ENCODE measurements around the gene HHIP. TPM values are rescaled to one million over a fixed set of nuclear protein-coding genes. Genes with fewer than 3 reads are reported as not detected.

HHIP gene
- total and polyA plus RNA-seq, 8 donors = 0.12 to 25.3 (median 0.65) TPM

GRCh38 chr4:144647590-144647989 lies 1.6 kb downstream of the HHIP start:
- no peak overlapping the region for H3K27ac ChIP-seq
- TF ChIP-seq, protein P1, sequence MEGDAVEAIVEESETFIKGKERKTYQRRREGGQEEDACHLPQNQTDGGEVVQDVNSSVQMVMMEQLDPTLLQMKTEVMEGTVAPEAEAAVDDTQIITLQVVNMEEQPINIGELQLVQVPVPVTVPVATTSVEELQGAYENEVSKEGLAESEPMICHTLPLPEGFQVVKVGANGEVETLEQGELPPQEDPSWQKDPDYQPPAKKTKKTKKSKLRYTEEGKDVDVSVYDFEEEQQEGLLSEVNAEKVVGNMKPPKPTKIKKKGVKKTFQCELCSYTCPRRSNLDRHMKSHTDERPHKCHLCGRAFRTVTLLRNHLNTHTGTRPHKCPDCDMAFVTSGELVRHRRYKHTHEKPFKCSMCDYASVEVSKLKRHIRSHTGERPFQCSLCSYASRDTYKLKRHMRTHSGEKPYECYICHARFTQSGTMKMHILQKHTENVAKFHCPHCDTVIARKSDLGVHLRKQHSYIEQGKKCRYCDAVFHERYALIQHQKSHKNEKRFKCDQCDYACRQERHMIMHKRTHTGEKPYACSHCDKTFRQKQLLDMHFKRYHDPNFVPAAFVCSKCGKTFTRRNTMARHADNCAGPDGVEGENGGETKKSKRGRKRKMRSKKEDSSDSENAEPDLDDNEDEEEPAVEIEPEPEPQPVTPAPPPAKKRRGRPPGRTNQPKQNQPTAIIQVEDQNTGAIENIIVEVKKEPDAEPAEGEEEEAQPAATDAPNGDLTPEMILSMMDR (IDR thresholded peaks at IDR 0.05) = no peak
- no peaks in the 10 kb centered on the region for H3K9me3 ChIP-seq
- intact Hi-C loops (cut with DNase I) = no loop called here
- H3K4me1 ChIP-seq = peaks cover 0 to 3% (median 0%) of the 10 kb centered on the region in 3 donors
- H3K36me3 ChIP-seq = no peaks in the 10 kb centered on the region
- no peak for FAIRE-seq
- peak overlapping the region in 2 of 4 donors; percentile 10 to 51 for H3K4me3 ChIP-seq
- no peaks in the 10 kb centered on the region for H3K27me3 ChIP-seq
- ATAC-seq = no peak
- WGBS, 2 donors = 25 to 32% methylated on average over 4 of the region's 4 CpGs
- no peak for DNase-seq

DNA sequence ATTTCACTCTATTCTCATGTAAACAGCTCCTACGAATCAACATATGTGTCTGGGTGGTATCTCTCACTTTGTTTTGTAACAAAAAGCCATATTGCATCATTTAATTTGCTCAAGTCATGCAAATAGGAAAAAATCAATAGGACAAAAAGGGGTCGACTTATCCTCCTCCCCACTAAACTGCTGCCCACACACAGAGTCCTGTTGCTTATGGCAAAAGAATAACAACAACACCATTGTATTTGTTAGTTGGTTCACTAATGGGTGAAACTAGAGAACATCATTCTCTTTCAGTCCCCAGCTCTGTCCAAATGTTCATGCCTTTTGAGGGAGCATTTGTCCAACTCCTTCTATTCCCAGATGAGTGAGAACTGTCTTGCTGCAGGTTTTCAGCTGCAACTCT lies 2.1 kb downstream of the HHIP start:
- no peak for DNase-seq
- H3K27me3 ChIP-seq = no peaks in the 10 kb centered on the region
- no peaks in the 10 kb centered on the region for H3K9me3 ChIP-seq
- H3K36me3 ChIP-seq = no peaks in the 10 kb centered on the region
- peaks cover 0 to 3% (median 0%) of the 10 kb centered on the region in 3 donors for H3K4me1 ChIP-seq
- 25 to 30% methylated on average over 2 of the region's 2 CpGs for WGBS, 2 donors
- no peak for FAIRE-seq
- ATAC-seq = no peak
- intact Hi-C loops (cut with DNase I) = no loop called here
- TF ChIP-seq, protein P1 (IDR thresholded peaks at IDR 0.05) = no peak
- no peak overlapping the region for H3K27ac ChIP-seq
- no peak overlapping the region for H3K4me3 ChIP-seq

- H3K27me3 ChIP-seq = no peaks in the 10 kb centered on the region
- no peak for DNase-seq
- H3K9me3 ChIP-seq = no peaks in the 10 kb centered on the region
- H3K4me3 ChIP-seq = no peak overlapping the region
- intact Hi-C loops (cut with DNase I) = no loop called here
- no peak overlapping the region for H3K27ac ChIP-seq
- WGBS, 2 donors = 76 to 84% methylated on average over 1 of the region's 1 CpG
- no peak for FAIRE-seq
- TF ChIP-seq, protein P1 (IDR thresholded peaks at IDR 0.05) = no peak
- H3K36me3 ChIP-seq = no peaks in the 10 kb centered on the region
- peaks cover 0 to 4% (median 3%) of the 10 kb centered on the region in 3 donors for H3K4me1 ChIP-seq
- no peak for ATAC-seq
Observed at GRCh38 chr4:144649646-144650045, 3.7 kb downstream of the HHIP start.

DNA sequence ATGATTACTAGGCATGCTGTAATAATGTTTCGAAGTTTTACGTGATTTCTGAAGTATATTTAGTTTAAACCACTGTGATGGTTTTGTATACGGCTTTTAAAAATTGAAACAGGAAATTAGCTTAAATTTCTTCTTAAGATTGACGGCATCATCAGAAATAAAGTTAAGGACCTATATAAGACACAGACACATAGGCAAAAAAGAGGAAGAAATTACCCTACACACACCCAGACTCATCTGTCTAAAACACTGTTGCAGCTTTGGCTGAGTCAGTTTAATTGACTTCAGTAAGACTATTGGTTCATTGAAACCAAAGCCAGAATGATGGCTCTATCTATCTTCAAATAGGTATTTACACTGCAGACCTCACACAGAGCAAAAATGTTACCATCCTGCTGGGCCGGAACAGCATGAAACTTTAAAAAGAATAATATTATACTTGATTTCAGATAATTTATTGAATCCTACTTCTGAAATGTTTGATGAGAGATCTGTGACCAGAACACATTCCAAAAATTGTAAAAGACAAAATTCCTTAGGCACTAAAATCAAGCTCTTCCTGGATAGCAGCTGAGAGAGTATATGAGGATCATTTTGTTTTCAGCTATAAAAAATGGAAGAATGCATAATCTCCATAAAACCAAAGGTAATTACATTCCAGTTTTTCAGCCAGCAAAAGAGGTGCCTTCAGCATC lies 4.5 kb downstream of the HHIP start:
- no peaks in the 10 kb centered on the region for H3K27me3 ChIP-seq
- DNase-seq (no peak), FAIRE-seq (no peak), ATAC-seq (no peak)
- H3K36me3 ChIP-seq = no peaks in the 10 kb centered on the region
- WGBS, 2 donors = 83 to 92% methylated on average over 5 of the region's 5 CpGs
- intact Hi-C loops (cut with DNase I) = no loop called here
- H3K4me3 ChIP-seq = no peak overlapping the region
- H3K9me3 ChIP-seq = no peaks in the 10 kb centered on the region
- TF ChIP-seq, protein P1 (IDR thresholded peaks at IDR 0.05) = no peak
- no peak overlapping the region for H3K27ac ChIP-seq
- H3K4me1 ChIP-seq = peaks cover 0 to 4% (median 3%) of the 10 kb centered on the region in 3 donors

GRCh38 chr4:144653781-144654545 lies 8.0 kb downstream of the HHIP start:
- H3K27me3 ChIP-seq = no peaks in the 10 kb centered on the region
- no peak for DNase-seq
- TF ChIP-seq, protein P1 (IDR thresholded peaks at IDR 0.05) = no peak
- no peak overlapping the region for H3K27ac ChIP-seq
- peaks cover 0 to 9% (median 0%) of the 10 kb centered on the region in 3 donors for H3K4me1 ChIP-seq
- no peak for ATAC-seq
- FAIRE-seq = no peak
- intact Hi-C loops (cut with DNase I) = no loop called here
- no peaks in the 10 kb centered on the region for H3K9me3 ChIP-seq
- no peaks in the 10 kb centered on the region for H3K36me3 ChIP-seq
- WGBS, 2 donors = 72 to 80% methylated on average over 4 of the region's 4 CpGs
- H3K4me3 ChIP-seq = no peak overlapping the region
